HCT116 (cell line): Measurements from ENCODE around the gene DNAH9.

Experiments used
- ATF3 ChIP-seq: IDR thresholded peaks from 2 replicates; pipeline ENCODE4 v1.6.1; 2012
- CEBPB ChIP-seq: IDR thresholded peaks from 2 replicates; pipeline ENCODE4 v1.6.1; 2012; ENCODE audit warnings: low read depth
- CTCF ChIP-seq, 3 experiments: fragments of 200-600 bp in 1 of 3; sonication (generic) in 1 of 3; IDR thresholded peaks in 2 of 3; conservative IDR thresholded peaks in 1 of 3; 2 replicates each; pipeline ENCODE4 v1.5.1; 2012 to 2017; ENCODE audit warnings: low read depth in 2 of 3, low read length in 2 of 3, antibody characterized with exemption in 1 of 3, borderline replicate concordance in 1 of 3, control low read depth in 1 of 3, mild to moderate bottlenecking in 1 of 3, mixed read lengths in 1 of 3, mixed run types in 1 of 3, moderate library complexity in 1 of 3; ENCODE audit not compliant: insufficient read depth in 1 of 3
- EGR1 ChIP-seq: IDR thresholded peaks from 2 replicates; pipeline ENCODE4 v1.6.1; 2012; ENCODE audit warnings: low read depth
- EZH2 ChIP-seq: fragments of 200-600 bp; sonication (generic); IDR thresholded peaks from 2 replicates; pipeline ENCODE4 v1.6.1; 2017; ENCODE audit warnings: antibody characterized with exemption, mixed run types
- JUND ChIP-seq: IDR thresholded peaks from 2 replicates; pipeline ENCODE4 v1.6.1; 2012
- MAX ChIP-seq: IDR thresholded peaks from 2 replicates; pipeline ENCODE4 v1.6.1; 2012
- POLR2A ChIP-seq: IDR thresholded peaks from 2 replicates; pipeline ENCODE4 v1.7.0; 2011; ENCODE audit warnings: borderline replicate concordance; ENCODE audit not compliant: insufficient read depth, insufficient read length; ENCODE audit errors: extremely low read depth
- POLR2AphosphoS5 ChIP-seq: IDR thresholded peaks from 2 replicates; pipeline ENCODE4 v1.6.1; 2011; ENCODE audit warnings: mild to moderate bottlenecking, low read depth, low read length, moderate library complexity
- RAD21 ChIP-seq: IDR thresholded peaks from 2 replicates; pipeline ENCODE4 v1.6.1; 2012; ENCODE audit warnings: low read depth, mild to moderate bottlenecking
- SIN3A ChIP-seq: IDR thresholded peaks from 2 replicates; pipeline ENCODE4 v1.6.1; 2012; ENCODE audit warnings: low read depth
- YY1 ChIP-seq: IDR thresholded peaks from 2 replicates; pipeline ENCODE4 v1.6.1; 2011; ENCODE audit warnings: low read length, low read depth, moderate library complexity, mild to moderate bottlenecking; ENCODE audit not compliant: insufficient replicate concordance; ENCODE audit errors: extremely low read depth
- ZBTB33 ChIP-seq: IDR thresholded peaks from 2 replicates; pipeline ENCODE4 v1.6.1; 2011; ENCODE audit warnings: mild to moderate bottlenecking, low read length, moderate library complexity; ENCODE audit not compliant: insufficient replicate concordance; ENCODE audit errors: extremely low read depth
- ZFX ChIP-seq: fragments of 450-650 bp; IDR thresholded peaks from 2 replicates; pipeline ENCODE4 v1.6.1; 2017

- TF ChIP-seq MAX (no peak), POLR2A (no peak), POLR2AphosphoS5 (no peak), RAD21 (no peak), CTCF (IDR thresholded peaks at IDR 0.05 in 2 of 3, conservative IDR thresholded peaks at IDR 0.05 in 1 of 3; ENCODE audit: borderline replicate concordance in 1 of 3, insufficient read depth in 1 of 3, low read depth in 2 of 3, low read length in 2 of 3) (no peak), EGR1 (no peak), ZFX (no peak), JUND (no peak), ZBTB33 (no peak), SIN3A (no peak), ATF3 (no peak), CEBPB (no peak), EZH2 (no peak), YY1 (no peak)
These were observed 29.2 kb downstream of the DNAH9 start for GRCh38 chr17:11627301-11627940.
